WERI-Rb-1 (cell line): ENCODE measurements around the gene OR6B2.
"Not testable (repeated sequence)": the region's sequence is repeated elsewhere in the genome, so short reads cannot be mapped to it uniquely, and the experiment has no call there.

Source experiments
- DNase-seq: peaks from one replicate; pipeline ENCODE4 v3.0.0-alpha.2; 2020
- H3K27ac ChIP-seq: fragments of 250-450 bp; sonication (Bioruptor Pico); 2 replicates; pipeline ENCODE4 v1.5.1; 2020; ENCODE audit warnings: mild to moderate bottlenecking, moderate library complexity
- H3K27me3 ChIP-seq: fragments of 250-450 bp; sonication (Bioruptor Pico); 2 replicates; pipeline ENCODE4 v1.5.1; 2021; ENCODE audit warnings: mild to moderate bottlenecking, low read depth, moderate library complexity; ENCODE audit not compliant: insufficient read depth, severe bottlenecking
- H3K36me3 ChIP-seq: fragments of 250-450 bp; sonication (Bioruptor Pico); 2 replicates; pipeline ENCODE4 v1.5.1; 2020; ENCODE audit warnings: mild to moderate bottlenecking, moderate library complexity
- H3K4me3 ChIP-seq: 2 replicates; pipeline ENCODE4 v1.5.1; 2011; ENCODE audit warnings: low read depth, mild to moderate bottlenecking, control low read depth, low read length
- H3K9me3 ChIP-seq: fragments of 250-450 bp; sonication (Bioruptor Pico); 2 replicates; pipeline ENCODE4 v1.5.1; 2021; ENCODE audit warnings: mild to moderate bottlenecking, moderate library complexity; ENCODE audit not compliant: severe bottlenecking
- CTCF ChIP-seq: IDR thresholded peaks from 2 replicates; pipeline ENCODE4 v1.5.1; 2011; ENCODE audit warnings: low read depth, mild to moderate bottlenecking, control low read depth, inconsistent platforms, low read length

Gene OR6B2

GRCh38 chr2:240048237-240048636 is 18.0 kb upstream of the OR6B2 start:
- H3K9me3 ChIP-seq = no peaks in the 10 kb centered on the region
- H3K27ac ChIP-seq = no peak overlapping the region
- no peaks in the 10 kb centered on the region for H3K36me3 ChIP-seq
- H3K4me3 ChIP-seq = no peak overlapping the region
- TF ChIP-seq CTCF = no peak
- no peak for DNase-seq
- peaks cover 87% of the 10 kb centered on the region for H3K27me3 ChIP-seq

GRCh38 chr2:240045098-240045497 is 14.9 kb upstream of the OR6B2 start:
- Histone ChIP-seq H3K36me3 (no peaks in the 10 kb centered on the region), H3K9me3 (no peaks in the 10 kb centered on the region)

GRCh38 chr2:240044096-240044495 is 13.9 kb upstream of the OR6B2 start:
- peaks cover 80% of the 10 kb centered on the region for H3K27me3 ChIP-seq

More at GRCh38 chr2:240045098-240045497, 14.9 kb upstream of the OR6B2 start:
- DNase-seq = no peak
- Histone ChIP-seq H3K27me3 (peaks cover 78% of the 10 kb centered on the region), H3K27ac (no peak overlapping the region), H3K4me3 (no peak overlapping the region)
- no peak for TF ChIP-seq CTCF

DNA sequence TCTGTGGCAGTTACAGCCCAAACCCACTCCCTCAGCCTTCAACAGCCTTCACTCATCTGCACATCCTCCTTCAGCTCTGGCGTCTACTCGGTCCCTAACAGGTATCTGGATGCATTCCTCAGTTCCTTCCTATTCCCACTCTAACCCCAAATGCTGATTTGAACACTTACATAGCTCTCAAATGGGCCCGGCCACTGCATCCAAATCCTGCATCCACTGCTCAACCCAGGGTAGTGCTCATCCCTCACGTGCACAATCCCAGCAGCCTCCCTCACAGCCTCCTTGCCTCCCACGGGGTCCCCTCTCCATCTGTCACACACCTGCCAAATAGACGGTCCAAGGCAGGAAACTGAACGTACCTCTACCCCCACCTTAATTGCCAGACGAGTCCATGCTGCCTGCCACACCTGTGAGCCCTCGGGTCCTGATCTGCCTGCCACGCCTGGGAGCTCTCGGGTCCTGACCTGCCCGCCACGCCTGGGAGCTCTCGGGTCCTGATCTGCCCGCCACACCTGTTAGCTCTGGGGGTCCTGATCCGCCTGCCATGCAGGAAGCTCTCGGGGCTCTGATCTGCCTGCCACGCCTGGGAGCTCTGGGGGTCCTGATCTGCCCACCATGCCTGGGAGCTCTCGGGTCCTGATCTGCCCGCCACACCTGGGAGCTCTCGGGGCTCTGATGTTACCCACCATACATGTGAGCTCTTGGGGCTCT is 13.2 kb upstream of the OR6B2 start:
- TF ChIP-seq CTCF = no peak
- H3K36me3 ChIP-seq = no peaks in the 10 kb centered on the region
- peaks cover 80% of the 10 kb centered on the region for H3K27me3 ChIP-seq
- no peaks in the 10 kb centered on the region for H3K9me3 ChIP-seq
- no peak overlapping the region for H3K27ac ChIP-seq
- H3K4me3 ChIP-seq = no peak overlapping the region
- DNase-seq = no peak

More at GRCh38 chr2:240044096-240044495, 13.9 kb upstream of the OR6B2 start:
- not testable (repeated sequence) for H3K9me3 ChIP-seq, H3K27ac ChIP-seq, DNase-seq, H3K36me3 ChIP-seq, H3K4me3 ChIP-seq

DNA sequence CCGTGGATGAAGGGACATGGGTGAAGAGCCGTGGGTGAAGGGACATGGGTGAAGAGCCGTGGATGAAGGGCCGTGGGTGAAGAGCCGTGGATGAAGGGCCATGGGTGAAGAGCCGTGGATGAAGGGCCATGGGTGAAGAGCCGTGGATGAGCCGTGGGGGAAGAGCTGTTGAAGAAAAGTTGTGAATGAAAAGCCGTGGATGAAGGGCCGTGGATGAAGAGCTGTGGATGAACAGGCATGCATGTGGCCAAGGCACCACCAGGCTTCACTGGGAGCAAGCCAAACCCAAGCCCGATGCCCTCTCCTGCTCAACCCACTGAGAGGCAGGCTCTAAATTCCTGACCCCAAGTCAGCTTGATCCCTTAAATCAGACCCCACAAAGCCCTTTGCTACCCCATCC is 12.5 kb upstream of the OR6B2 start:
- H3K36me3 ChIP-seq = no peaks in the 10 kb centered on the region
- no peak overlapping the region for H3K27ac ChIP-seq
- no peak for DNase-seq
- no peak for TF ChIP-seq CTCF
- H3K9me3 ChIP-seq = no peaks in the 10 kb centered on the region
- peaks cover 76% of the 10 kb centered on the region for H3K27me3 ChIP-seq
- no peak overlapping the region for H3K4me3 ChIP-seq

DNA sequence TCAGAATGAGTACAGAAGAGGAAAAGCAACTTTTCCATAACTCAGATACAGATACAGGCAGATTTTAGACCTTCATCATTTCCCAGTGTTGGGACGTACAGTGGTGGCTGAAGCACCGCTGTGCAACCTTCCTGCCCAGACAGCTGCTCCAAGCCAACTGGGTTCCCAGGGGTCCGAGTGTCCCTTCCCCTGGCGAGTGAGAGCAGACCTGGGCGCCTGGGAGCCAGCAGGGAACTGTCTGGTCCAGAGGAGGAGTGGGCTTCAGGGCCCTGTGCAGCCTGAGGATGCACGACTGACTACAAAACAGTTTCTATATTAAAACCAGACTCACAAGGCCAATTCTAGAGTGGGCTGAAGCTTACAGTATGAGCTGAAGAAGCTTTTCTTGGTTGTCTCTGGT is 11.1 kb upstream of the OR6B2 start:
- no peak overlapping the region for H3K4me3 ChIP-seq
- no peaks in the 10 kb centered on the region for H3K9me3 ChIP-seq
- DNase-seq = no peak
- H3K27ac ChIP-seq = no peak overlapping the region
- H3K27me3 ChIP-seq = peaks cover 72% of the 10 kb centered on the region
- H3K36me3 ChIP-seq = no peaks in the 10 kb centered on the region
- TF ChIP-seq CTCF = no peak
